Activated CD8-positive, alpha-beta memory T cell treated with anti-CD3 and anti-CD28 coated beads for 4 hours (primary cell): Measurements from ENCODE around the gene CEP192.

Source experiments
- DNase-seq, 2 donors: peaks; one replicate each; pipeline ENCODE4 v3.0.0-alpha.2; 2020; ENCODE audit warnings: low read depth in 2 of 2

The CEP192 gene

GRCh38 chr18:13145636-13146190, 154.6 kb downstream of the CEP192 start:
- DNase-seq, result no peak

GRCh38 chr18:13147130-13147529, 156.0 kb downstream of the CEP192 start:
- DNase-seq, result no peak

GRCh38 chr18:13151656-13152055, 160.5 kb downstream of the CEP192 start:
- DNase-seq, result no peak

- no peak for DNase-seq
Observed at GRCh38 chr18:13158428-13158827, 167.3 kb downstream of the CEP192 start.

- no peak for DNase-seq
Observed at GRCh38 chr18:13159579-13159978, 168.4 kb downstream of the CEP192 start.

GRCh38 chr18:13161276-13161899, 170.2 kb downstream of the CEP192 start:
- DNase-seq, result no peak

- no peak for DNase-seq
Observed at GRCh38 chr18:13163167-13163927, 172.2 kb downstream of the CEP192 start.

GRCh38 chr18:13164406-13164805, 173.2 kb downstream of the CEP192 start:
- no peak for DNase-seq

GRCh38 chr18:13165636-13166423, 174.7 kb downstream of the CEP192 start:
- DNase-seq, result no peak

GRCh38 chr18:13173578-13174145, 182.5 kb downstream of the CEP192 start:
- DNase-seq, result no peak
